ENCODE results near the gene ABCC1.
"Not testable (repeated sequence)": the region's sequence is repeated elsewhere in the genome, so short reads cannot be mapped to it uniquely, and the experiment has no call there.

ABCC1 gene

DNA sequence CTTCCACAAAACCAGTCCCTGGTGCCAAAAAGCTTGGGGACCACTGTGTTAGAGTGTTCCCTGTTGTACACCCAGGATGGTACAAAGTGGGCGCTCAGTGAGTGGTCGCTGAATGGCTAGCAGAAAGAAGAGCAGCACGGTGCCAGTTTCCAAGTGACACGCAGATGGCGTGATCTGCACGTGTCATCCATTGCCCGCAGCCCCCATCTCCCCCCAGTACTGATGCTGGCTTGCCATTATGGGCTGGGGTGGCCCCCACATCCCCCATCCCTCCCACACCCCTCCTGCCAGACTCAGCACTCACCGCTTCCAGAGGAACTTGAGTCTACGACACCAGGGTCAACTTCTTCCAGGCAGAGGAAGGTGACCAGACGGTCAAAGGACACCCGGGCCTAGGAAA, 237.4 kb downstream of the ABCC1 start:
- DNase-seq (ENCODE audit: low read depth), result no peak
- TF ChIP-seq, protein P1, sequence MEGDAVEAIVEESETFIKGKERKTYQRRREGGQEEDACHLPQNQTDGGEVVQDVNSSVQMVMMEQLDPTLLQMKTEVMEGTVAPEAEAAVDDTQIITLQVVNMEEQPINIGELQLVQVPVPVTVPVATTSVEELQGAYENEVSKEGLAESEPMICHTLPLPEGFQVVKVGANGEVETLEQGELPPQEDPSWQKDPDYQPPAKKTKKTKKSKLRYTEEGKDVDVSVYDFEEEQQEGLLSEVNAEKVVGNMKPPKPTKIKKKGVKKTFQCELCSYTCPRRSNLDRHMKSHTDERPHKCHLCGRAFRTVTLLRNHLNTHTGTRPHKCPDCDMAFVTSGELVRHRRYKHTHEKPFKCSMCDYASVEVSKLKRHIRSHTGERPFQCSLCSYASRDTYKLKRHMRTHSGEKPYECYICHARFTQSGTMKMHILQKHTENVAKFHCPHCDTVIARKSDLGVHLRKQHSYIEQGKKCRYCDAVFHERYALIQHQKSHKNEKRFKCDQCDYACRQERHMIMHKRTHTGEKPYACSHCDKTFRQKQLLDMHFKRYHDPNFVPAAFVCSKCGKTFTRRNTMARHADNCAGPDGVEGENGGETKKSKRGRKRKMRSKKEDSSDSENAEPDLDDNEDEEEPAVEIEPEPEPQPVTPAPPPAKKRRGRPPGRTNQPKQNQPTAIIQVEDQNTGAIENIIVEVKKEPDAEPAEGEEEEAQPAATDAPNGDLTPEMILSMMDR (IDR thresholded peaks at IDR 0.05; ENCODE audit: insufficient read depth, low read depth, low read length, missing control alignments), result no peak
- H3K4me3 ChIP-seq (ENCODE audit: low read length), result no peak overlapping the region

DNA sequence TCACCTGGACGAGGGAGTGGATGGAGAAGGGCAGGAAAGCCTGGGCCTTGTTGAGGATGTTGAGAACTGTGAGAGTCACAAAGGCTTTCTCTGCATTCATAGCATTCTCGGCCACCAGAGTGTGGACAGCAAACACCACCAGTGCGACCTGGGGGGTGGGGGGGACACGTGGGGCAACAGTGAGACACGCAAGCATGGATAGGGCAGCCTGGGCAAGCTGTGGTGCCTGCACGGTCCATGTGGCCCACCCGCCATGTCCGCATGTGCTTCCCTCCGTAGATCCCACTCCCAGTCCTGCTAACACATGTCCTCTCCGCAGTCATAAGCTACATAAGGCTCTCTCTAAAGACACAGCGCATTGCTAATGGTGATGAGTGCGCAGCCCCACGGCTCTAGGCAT, 239.4 kb downstream of the ABCC1 start:
- no peak overlapping the region for H3K4me3 ChIP-seq (ENCODE audit: low read length)
- DNase-seq (ENCODE audit: low read depth), result no peak
- TF ChIP-seq, protein P1 (IDR thresholded peaks at IDR 0.05; ENCODE audit: insufficient read depth, low read depth, low read length, missing control alignments), result no peak

DNA sequence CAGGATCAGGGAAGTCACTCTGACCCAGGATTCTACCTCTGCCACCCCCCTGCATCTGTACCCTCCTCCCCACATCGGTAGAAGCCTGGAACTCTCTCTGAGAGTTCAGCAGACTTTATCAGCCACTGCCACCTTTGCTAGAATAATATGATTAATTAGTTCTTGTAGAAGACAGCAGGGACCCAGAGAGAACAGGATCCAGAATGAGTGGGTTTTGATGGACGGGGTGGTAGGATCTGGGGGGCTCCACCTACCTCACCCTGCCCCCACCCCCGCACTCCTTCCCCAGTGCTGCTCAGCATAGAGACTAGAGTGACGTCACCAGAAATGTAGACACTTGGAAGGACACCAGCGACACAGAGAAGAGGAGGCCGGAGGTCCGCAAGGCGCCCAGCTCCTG, 240.4 kb downstream of the ABCC1 start:
- TF ChIP-seq, protein P1 (IDR thresholded peaks at IDR 0.05; ENCODE audit: insufficient read depth, low read depth, low read length, missing control alignments), result no peak
- DNase-seq (ENCODE audit: low read depth), result no peak
- H3K4me3 ChIP-seq (ENCODE audit: low read length), result no peak overlapping the region

DNA sequence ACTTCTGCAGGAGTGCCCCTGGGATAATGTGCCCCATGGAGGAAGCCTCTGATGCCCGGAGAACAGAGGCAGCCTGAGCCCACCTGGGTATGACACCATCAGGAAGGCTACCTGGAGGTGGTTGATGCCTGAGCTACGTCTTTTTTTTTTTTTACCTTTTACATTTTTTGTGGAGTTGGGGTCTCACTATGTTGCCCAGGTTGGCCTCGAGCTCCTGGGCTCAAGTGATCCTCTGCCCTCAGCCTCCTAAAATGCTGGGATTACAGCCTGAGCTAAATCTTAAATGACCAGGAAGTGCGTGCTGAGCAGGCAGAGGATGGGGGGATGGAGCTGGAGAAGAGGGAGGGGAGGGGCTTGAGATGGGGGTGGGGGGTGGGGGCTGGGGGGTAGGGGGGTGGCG, 241.1 kb downstream of the ABCC1 start:
- no peak overlapping the region for H3K4me3 ChIP-seq (ENCODE audit: low read length)
- DNase-seq (ENCODE audit: low read depth), result no peak
- TF ChIP-seq, protein P1 (IDR thresholded peaks at IDR 0.05; ENCODE audit: insufficient read depth, low read depth, low read length, missing control alignments), result no peak

DNA sequence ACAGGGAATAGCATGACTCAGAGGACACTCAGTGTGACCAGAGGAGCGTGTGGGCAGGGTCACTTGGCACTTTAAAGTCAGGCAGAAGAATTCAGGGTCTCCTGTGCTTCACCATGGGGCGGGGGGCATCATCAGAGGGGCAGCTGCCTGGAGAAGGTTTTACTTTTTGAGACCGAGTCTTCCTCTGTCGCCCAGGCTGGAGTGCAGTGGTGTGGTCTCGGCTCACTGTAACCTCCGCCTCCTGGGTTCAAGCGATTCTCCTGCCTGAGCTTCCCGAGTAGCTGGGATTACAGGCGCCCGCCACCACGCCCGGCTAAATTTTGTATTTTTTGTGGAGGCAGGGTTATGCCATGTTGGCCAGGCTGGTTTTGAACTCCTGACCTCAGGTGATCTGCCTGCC, 241.6 kb downstream of the ABCC1 start:
- not testable (repeated sequence) for H3K4me3 ChIP-seq (ENCODE audit: low read length); DNase-seq (ENCODE audit: low read depth)

DNA sequence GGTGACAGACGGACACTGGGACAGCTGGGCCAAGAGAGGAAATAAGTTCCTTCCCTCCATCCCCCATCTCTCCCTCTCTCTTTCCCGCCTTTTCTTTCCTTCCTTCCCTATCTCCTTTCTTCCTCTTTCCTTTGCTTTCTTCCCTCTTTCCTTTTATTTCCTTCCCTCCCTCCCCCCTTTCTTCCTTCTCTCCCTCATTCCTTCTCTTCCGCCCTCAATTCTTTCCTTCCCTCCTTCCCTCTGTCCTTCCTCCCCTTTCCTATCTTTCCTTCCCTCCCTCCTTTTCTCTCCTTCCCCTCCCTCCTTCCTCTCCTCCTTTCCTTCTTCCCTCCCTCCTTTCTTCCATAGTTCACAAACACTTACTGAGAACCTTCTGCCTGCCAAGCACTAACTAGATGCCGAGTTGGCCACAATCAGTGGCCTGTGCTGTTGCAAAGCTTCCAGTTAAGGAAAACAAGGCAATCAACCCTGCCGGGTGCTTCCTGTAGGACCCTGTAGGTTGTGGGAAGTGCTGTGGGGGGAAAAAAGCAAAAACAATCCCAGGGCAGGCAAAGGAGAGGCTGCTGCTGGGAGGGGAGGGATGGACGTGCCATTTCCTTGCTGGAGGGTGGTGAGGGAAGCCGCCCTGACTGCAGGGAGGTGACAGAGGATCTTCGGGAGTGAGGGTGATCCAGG, 242.2 kb downstream of the ABCC1 start:
- DNase-seq (ENCODE audit: low read depth), result no peak
- no peak overlapping the region for H3K4me3 ChIP-seq (ENCODE audit: low read length)
- TF ChIP-seq, protein P1 (IDR thresholded peaks at IDR 0.05; ENCODE audit: insufficient read depth, low read depth, low read length, missing control alignments), result no peak
